ENCODE measurements around the gene NUDT16L1.

The NUDT16L1 gene

DNA sequence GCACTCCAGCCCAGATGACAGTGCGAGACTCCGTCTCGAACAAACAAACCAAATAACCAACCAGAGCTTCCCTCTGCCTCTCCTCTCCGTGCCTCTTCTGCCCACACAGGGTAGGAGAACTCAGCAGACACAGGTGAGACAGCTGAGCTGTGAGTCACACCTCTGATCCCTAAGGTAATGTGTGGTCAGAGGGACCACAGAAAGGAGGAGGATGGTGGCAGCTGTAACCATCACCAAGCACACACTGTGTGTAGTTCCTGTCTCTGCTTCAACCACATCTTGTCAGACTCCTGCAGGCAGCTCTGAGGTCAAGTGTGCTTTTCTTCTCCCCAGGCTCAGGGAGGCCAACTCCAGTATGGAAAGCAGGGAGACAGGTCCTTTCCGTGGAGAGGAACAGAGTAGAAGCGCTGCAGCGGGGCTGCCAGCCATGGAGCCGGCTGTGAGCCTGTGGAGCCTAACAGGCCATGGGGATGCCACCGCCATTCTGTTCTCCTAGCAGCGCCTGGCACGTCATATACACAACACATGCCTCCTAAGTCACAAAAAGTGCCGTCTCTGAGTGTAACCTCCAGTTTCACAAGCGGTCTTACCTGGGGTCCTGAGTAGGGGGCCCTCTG is 7.1 kb downstream of the NUDT16L1 start:
- H3K4me3 ChIP-seq (ENCODE audit: low read length, poor library complexity, severe bottlenecking), result no peak overlapping the region
- no peaks in the 10 kb centered on the region for H3K27me3 ChIP-seq (ENCODE audit: insufficient read depth, low read length, poor library complexity, severe bottlenecking)
- TF ChIP-seq, protein P1, sequence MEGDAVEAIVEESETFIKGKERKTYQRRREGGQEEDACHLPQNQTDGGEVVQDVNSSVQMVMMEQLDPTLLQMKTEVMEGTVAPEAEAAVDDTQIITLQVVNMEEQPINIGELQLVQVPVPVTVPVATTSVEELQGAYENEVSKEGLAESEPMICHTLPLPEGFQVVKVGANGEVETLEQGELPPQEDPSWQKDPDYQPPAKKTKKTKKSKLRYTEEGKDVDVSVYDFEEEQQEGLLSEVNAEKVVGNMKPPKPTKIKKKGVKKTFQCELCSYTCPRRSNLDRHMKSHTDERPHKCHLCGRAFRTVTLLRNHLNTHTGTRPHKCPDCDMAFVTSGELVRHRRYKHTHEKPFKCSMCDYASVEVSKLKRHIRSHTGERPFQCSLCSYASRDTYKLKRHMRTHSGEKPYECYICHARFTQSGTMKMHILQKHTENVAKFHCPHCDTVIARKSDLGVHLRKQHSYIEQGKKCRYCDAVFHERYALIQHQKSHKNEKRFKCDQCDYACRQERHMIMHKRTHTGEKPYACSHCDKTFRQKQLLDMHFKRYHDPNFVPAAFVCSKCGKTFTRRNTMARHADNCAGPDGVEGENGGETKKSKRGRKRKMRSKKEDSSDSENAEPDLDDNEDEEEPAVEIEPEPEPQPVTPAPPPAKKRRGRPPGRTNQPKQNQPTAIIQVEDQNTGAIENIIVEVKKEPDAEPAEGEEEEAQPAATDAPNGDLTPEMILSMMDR (conservative IDR thresholded peaks at IDR 0.05; ENCODE audit: low read length), result no peak
- no peak for TF ChIP-seq EZH2phosphoT487 (IDR thresholded peaks at IDR 0.05; ENCODE audit: borderline replicate concordance)
- no peaks in the 10 kb centered on the region for H4K20me1 ChIP-seq (ENCODE audit: insufficient read depth, low read length, poor library complexity, severe bottlenecking)
- H2AFZ ChIP-seq (ENCODE audit: low read length), result no peak overlapping the region
- no peaks in the 10 kb centered on the region for H3K9me3 ChIP-seq (ENCODE audit: insufficient read depth, low read depth, low read length)
- H3K79me2 ChIP-seq (ENCODE audit: insufficient read depth, low read length), result no peaks in the 10 kb centered on the region
- no peaks in the 10 kb centered on the region for H3K36me3 ChIP-seq (ENCODE audit: insufficient read depth, low read length)
- H3K4me1 ChIP-seq (ENCODE audit: insufficient read depth, low read length, poor library complexity, severe bottlenecking), result no peaks in the 10 kb centered on the region
- H3K9ac ChIP-seq (ENCODE audit: low read depth, low read length, poor library complexity, severe bottlenecking), result no peak overlapping the region
- no peak overlapping the region for H3K4me2 ChIP-seq (ENCODE audit: low read depth, low read length, poor library complexity, severe bottlenecking)
- H3K9me2 ChIP-seq (replicated peaks; ENCODE audit: low read depth, low read length), result no peaks in the 10 kb centered on the region
- H3F3A ChIP-seq (ENCODE audit: low read depth), result no peaks in the 10 kb centered on the region

DNA sequence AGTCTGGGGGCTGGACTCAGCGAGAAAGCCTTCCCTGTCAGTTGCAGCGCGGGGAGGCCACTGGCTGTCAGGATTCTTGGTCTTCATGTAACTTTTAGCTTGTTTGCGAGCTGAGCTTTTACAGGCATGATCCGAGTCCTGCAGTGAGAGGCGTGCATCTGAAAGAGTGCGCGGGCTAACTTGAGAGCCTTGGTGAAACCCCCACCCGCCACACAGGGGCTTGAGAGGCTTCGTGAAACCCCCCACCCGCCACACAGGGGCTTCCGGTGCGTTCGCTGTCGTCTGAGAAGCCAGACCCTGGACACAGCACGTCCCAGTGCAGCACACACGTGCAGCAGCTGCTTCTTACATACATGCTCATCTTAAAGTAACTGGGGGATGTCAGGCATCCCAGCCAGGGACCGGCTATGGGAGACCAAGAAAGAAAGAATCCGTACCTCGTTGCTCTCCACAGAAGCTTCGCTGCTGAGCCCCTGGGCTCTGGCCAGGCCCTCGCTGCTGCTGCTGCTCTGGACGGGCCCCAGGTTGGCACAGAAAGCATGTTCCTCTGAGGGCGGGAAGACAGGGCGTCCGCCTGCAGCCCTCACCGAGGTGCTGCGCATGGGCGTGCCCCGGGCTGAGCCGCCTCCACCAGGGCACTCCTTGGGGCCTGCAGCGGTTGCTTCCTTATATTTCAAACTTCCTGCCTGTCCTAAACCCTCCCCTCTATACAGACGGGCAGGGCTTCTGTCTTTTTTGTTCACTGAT is 7.8 kb downstream of the NUDT16L1 start:
- TF ChIP-seq EZH2phosphoT487 (IDR thresholded peaks at IDR 0.05; ENCODE audit: borderline replicate concordance), result no peak
- TF ChIP-seq, protein P1 (conservative IDR thresholded peaks at IDR 0.05; ENCODE audit: low read length), result no peak
- H3K27me3 ChIP-seq (ENCODE audit: insufficient read depth, low read length, poor library complexity, severe bottlenecking), result no peaks in the 10 kb centered on the region
- H3K9me2 ChIP-seq (replicated peaks; ENCODE audit: low read depth, low read length), result no peaks in the 10 kb centered on the region
- no peak overlapping the region for H3K9ac ChIP-seq (ENCODE audit: low read depth, low read length, poor library complexity, severe bottlenecking)
- H4K20me1 ChIP-seq (ENCODE audit: insufficient read depth, low read length, poor library complexity, severe bottlenecking), result no peaks in the 10 kb centered on the region
- no peak overlapping the region for H3K4me3 ChIP-seq (ENCODE audit: low read length, poor library complexity, severe bottlenecking)
- H3K79me2 ChIP-seq (ENCODE audit: insufficient read depth, low read length), result no peaks in the 10 kb centered on the region
- H3K36me3 ChIP-seq (ENCODE audit: insufficient read depth, low read length), result no peaks in the 10 kb centered on the region
- no peak overlapping the region for H2AFZ ChIP-seq (ENCODE audit: low read length)
- H3K4me2 ChIP-seq (ENCODE audit: low read depth, low read length, poor library complexity, severe bottlenecking), result no peak overlapping the region
- no peaks in the 10 kb centered on the region for H3K9me3 ChIP-seq (ENCODE audit: insufficient read depth, low read depth, low read length)
- no peaks in the 10 kb centered on the region for H3F3A ChIP-seq (ENCODE audit: low read depth)
- no peaks in the 10 kb centered on the region for H3K4me1 ChIP-seq (ENCODE audit: insufficient read depth, low read length, poor library complexity, severe bottlenecking)

DNA sequence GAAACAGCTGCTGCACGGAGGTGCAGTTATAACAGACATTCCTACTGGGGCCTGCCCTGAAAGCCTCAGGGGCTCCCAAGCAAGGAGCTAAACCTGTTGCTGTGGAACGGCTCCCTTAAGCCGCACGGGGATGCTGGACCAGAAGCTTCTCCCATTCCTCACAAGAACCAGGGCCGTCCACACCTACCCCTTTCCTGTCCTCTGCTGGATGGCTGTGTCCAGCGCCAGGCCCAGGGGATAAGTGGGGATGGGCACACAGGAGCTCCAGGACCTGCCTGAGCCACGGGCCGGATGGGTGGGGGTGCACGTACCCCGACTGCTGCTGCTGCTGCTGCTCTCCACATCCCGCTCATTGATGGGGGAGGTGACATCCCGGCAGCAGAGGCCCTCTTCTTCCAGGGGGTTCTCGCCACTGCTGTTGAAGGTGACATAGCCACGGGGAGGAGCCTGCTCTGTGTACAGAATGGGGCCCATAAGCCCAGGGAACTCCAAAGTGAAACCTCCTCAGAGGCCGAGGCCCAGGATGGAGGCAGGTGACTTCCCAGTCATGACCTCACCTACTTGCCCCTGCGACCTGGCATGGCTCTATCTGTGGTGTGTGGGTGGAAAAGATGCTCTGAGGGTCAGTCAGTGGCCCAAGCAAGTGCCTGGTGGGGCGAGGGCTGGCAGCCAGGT is 8.6 kb downstream of the NUDT16L1 start:
- Histone ChIP-seq H3K4me1 (ENCODE audit: insufficient read depth, low read length, poor library complexity, severe bottlenecking) (no peaks in the 10 kb centered on the region), H3K9ac (ENCODE audit: low read depth, low read length, poor library complexity, severe bottlenecking) (no peak overlapping the region), H3K4me3 (ENCODE audit: low read length, poor library complexity, severe bottlenecking) (no peak overlapping the region), H3F3A (ENCODE audit: low read depth) (no peaks in the 10 kb centered on the region), H3K36me3 (ENCODE audit: insufficient read depth, low read length) (no peaks in the 10 kb centered on the region), H2AFZ (ENCODE audit: low read length) (no peak overlapping the region), H3K9me3 (ENCODE audit: insufficient read depth, low read depth, low read length) (no peaks in the 10 kb centered on the region), H3K79me2 (ENCODE audit: insufficient read depth, low read length) (no peaks in the 10 kb centered on the region), H3K4me2 (ENCODE audit: low read depth, low read length, poor library complexity, severe bottlenecking) (no peak overlapping the region), H4K20me1 (ENCODE audit: insufficient read depth, low read length, poor library complexity, severe bottlenecking) (no peaks in the 10 kb centered on the region), H3K27me3 (ENCODE audit: insufficient read depth, low read length, poor library complexity, severe bottlenecking) (no peaks in the 10 kb centered on the region), H3K9me2 (replicated peaks; ENCODE audit: low read depth, low read length) (no peaks in the 10 kb centered on the region)
- TF ChIP-seq, protein P1 (conservative IDR thresholded peaks at IDR 0.05; ENCODE audit: low read length), result no peak
- no peak for TF ChIP-seq EZH2phosphoT487 (IDR thresholded peaks at IDR 0.05; ENCODE audit: borderline replicate concordance)
